K562 (cell line): Measurements from ENCODE around the gene EIF4E2. TPM values are rescaled to one million over a fixed set of nuclear protein-coding genes. Genes with fewer than 3 reads are reported as not detected.

Experiments used
- ATF3 ChIP-seq, 2 experiments: fragments of 450-650 bp in 1 of 2; sonication (generic) in 1 of 2; formaldehyde crosslinking in 1 of 2; IDR thresholded peaks in 1 of 2; conservative IDR thresholded peaks in 1 of 2; 2 replicates each; pipeline versions ENCODE4 v1.6.1 to v1.8.1; 2016 to 2023; ENCODE audit warnings: mild to moderate bottlenecking in 2 of 2, moderate library complexity in 2 of 2, inconsistent platforms in 1 of 2, missing genetic modification reagents in 1 of 2
- E2F8 ChIP-seq: fragments of 450-650 bp; IDR thresholded peaks from 2 replicates; pipeline ENCODE4 v1.7.1; 2018; ENCODE audit warnings: mild to moderate bottlenecking, low read depth; ENCODE audit not compliant: partially characterized antibody
- EGR1 ChIP-seq: fragments of 450-650 bp; conservative IDR thresholded peaks from 2 replicates; pipeline ENCODE4 v1.6.1; 2017; ENCODE audit warnings: mild to moderate bottlenecking
- EP400 ChIP-seq: fragments of 450-650 bp; IDR thresholded peaks from 2 replicates; pipeline ENCODE4 v1.6.1; 2017; ENCODE audit warnings: antibody characterized with exemption, mild to moderate bottlenecking, moderate library complexity
- ERF ChIP-seq: fragments of 450-650 bp; formaldehyde crosslinking; IDR thresholded peaks from 2 replicates; pipeline ENCODE4 v1.4.0; 2020; ENCODE audit warnings: mild to moderate bottlenecking, mixed read lengths
- HDAC6 ChIP-seq: IDR thresholded peaks from 2 replicates; pipeline ENCODE4 v1.6.1; 2012; ENCODE audit warnings: low read depth, mild to moderate bottlenecking, control low read depth, inconsistent platforms, low read length, moderate library complexity
- KHSRP ChIP-seq: fragments of 450-650 bp; IDR thresholded peaks from 2 replicates; pipeline ENCODE4 v1.6.1; 2017
- MED1 ChIP-seq: sonication (generic); formaldehyde crosslinking; IDR thresholded peaks from 2 replicates; pipeline ENCODE4 v1.8.1; 2023; ENCODE audit warnings: missing genetic modification reagents, borderline replicate concordance
- NCOA4 ChIP-seq: fragments of 450-650 bp; IDR thresholded peaks from 2 replicates; pipeline ENCODE4 v1.6.1; 2018; ENCODE audit warnings: mild to moderate bottlenecking; ENCODE audit not compliant: partially characterized antibody
- PTTG1 ChIP-seq: fragments of 450-650 bp; IDR thresholded peaks from 2 replicates; pipeline ENCODE4 v1.6.1; 2016; ENCODE audit warnings: low read depth, mild to moderate bottlenecking, missing genetic modification characterization, missing compliant biosample characterization
- RUNX1 ChIP-seq: sonication (generic); IDR thresholded peaks from 2 replicates; pipeline ENCODE4 v1.6.1; 2016; ENCODE audit warnings: antibody characterized with exemption, low read depth
- SMAD3 ChIP-seq: fragments of 450-650 bp; formaldehyde crosslinking; conservative IDR thresholded peaks from 2 replicates; pipeline ENCODE4 v1.4.0; 2020; ENCODE audit warnings: mild to moderate bottlenecking
- SMARCA5 ChIP-seq: fragments of 450-650 bp; IDR thresholded peaks from 2 replicates; pipeline ENCODE4 v1.6.1; 2016
- TBP ChIP-seq: optimal IDR thresholded peaks from 2 replicates; pipeline ENCODE3; 2011; ENCODE audit warnings: low read depth, low read length, improper control_type of control experiment
- TCF3 ChIP-seq: sonication (generic); formaldehyde crosslinking; IDR thresholded peaks from 2 replicates; pipeline ENCODE4 v1.4.0; 2020; ENCODE audit warnings: mild to moderate bottlenecking, missing genetic modification reagents
- ZBTB49 ChIP-seq: sonication (generic); formaldehyde crosslinking; IDR thresholded peaks from 2 replicates; pipeline ENCODE4 v1.8.0; 2022; ENCODE audit warnings: missing genetic modification reagents, mild to moderate bottlenecking, borderline replicate concordance
- ZNF12 ChIP-seq: sonication (generic); formaldehyde crosslinking; IDR thresholded peaks from 2 replicates; pipeline ENCODE4 v1.4.0; 2020; ENCODE audit warnings: mild to moderate bottlenecking, missing genetic modification reagents
- ZNF551 ChIP-seq: fragments of 250-450 bp; sonication (Bioruptor Pico); IDR thresholded peaks from 2 replicates; pipeline ENCODE4 v1.5.0; 2021; ENCODE audit warnings: mild to moderate bottlenecking, moderate library complexity
- ZNF766 ChIP-seq: fragments of 200-800 bp; sonication (Bioruptor generic); conservative IDR thresholded peaks from 2 replicates; pipeline ENCODE4 v1.6.1; 2016; ENCODE audit warnings: missing genetic modification characterization, missing compliant biosample characterization
- ZZZ3 ChIP-seq: fragments of 450-650 bp; IDR thresholded peaks from 2 replicates; pipeline ENCODE4 v1.6.1; 2016; ENCODE audit warnings: antibody characterized with exemption, mild to moderate bottlenecking, moderate library complexity
- polyA plus RNA-seq, 8 experiments: library from polyadenylated mRNA; depleted of rRNA in 4 of 8; stranded (reverse) in 5 of 8; unstranded in 3 of 8; fragments of >200 nt; fragmentation: Nextera tagmentation in 2 of 8; fragmentation: Illumina TruSeq in 1 of 8; extraction: Ambion mirVana in 2 of 8; extraction: Trizol in 1 of 8; gene quantifications; 2 replicates each; pipeline versions ENCODE4 v1.2.1 to v1.2.3, GENCODE V29; 2011 to 2014; ENCODE audit warnings: inconsistent platforms in 1 of 8, missing spikeins in 1 of 8
- total RNA-seq, 7 experiments: library from RNA; depleted of rRNA in 6 of 7; stranded (reverse); fragments of >200 nt in 6 of 7; fragmentation: Illumina TruSeq in 2 of 7; extraction: Trizol in 2 of 7; gene quantifications; 2 replicates each; pipeline versions ENCODE4 v1.2.1 to v1.2.3, GENCODE V29; 2011 to 2021; ENCODE audit warnings: low replicate concordance in 1 of 7

EIF4E2 gene
- total and polyA plus RNA-seq, 9 of the 15 experiments (the other 6 are each of a cell fraction or from before 2014, with no cell fraction given), result 33.9 to 169 (median 77.5) TPM

- TF ChIP-seq ZZZ3, result no peak
- TF ChIP-seq ERF (CRISPR knock-in tag), result 0 out of 2 replicates have a peak, but pooled peaks have one; percentile 40
- no peak for TF ChIP-seq ZNF12 (CRISPR knock-in tag)
- no peak for TF ChIP-seq ZNF551 (CRISPR knock-in tag)
- peak; percentile 91; the same call in 1 of the 2 replicates for TF ChIP-seq SMARCA5
- peak; percentile 97 for TF ChIP-seq EGR1
- TF ChIP-seq SMAD3 (CRISPR knock-in tag), result 0 out of 2 replicates have a peak, but pooled peaks have one; percentile 6
- TF ChIP-seq HDAC6, result no peak
- no peak for TF ChIP-seq MED1 (CRISPR knock-in tag)
- peak; percentile 34; the same call in 1 of the 2 replicates for TF ChIP-seq TCF3 (CRISPR knock-in tag)
- TF ChIP-seq TBP, result peak; percentile 83
- no peak for TF ChIP-seq ATF3 (IDR thresholded peaks at IDR 0.05)
- no peak for TF ChIP-seq ATF3 (CRISPR knock-in tag; conservative IDR thresholded peaks at IDR 0.05)
- no peak for TF ChIP-seq RUNX1
- TF ChIP-seq PTTG1 (tag), result no peak
- no peak for TF ChIP-seq ZBTB49 (CRISPR knock-in tag)
- peak; percentile 89 for TF ChIP-seq EP400
- peak; percentile 67; the same call in 1 of the 2 replicates for TF ChIP-seq ZNF766 (CRISPR knock-in tag)
- TF ChIP-seq NCOA4, result peak; percentile 38
- TF ChIP-seq E2F8, result peak; percentile 84
- no peak for TF ChIP-seq KHSRP
Measured at GRCh38 chr2:232550354-232551249, at the start of gene EIF4E2, which contains the start of gene TIGD1 (continued).
